Measurements from ENCODE around the gene LTBR. TPM values are rescaled to one million over a fixed set of nuclear protein-coding genes. Genes with fewer than 3 reads are reported as not detected.
"Not testable (repeated sequence)": the region's sequence is repeated elsewhere in the genome, so short reads cannot be mapped to it uniquely, and the experiment has no call there.

Gene LTBR
- total and polyA plus RNA-seq, 2 donors (not counting 1 experiment from before 2014, with no cell fraction given), result 55.7 to 78.4 TPM

DNA sequence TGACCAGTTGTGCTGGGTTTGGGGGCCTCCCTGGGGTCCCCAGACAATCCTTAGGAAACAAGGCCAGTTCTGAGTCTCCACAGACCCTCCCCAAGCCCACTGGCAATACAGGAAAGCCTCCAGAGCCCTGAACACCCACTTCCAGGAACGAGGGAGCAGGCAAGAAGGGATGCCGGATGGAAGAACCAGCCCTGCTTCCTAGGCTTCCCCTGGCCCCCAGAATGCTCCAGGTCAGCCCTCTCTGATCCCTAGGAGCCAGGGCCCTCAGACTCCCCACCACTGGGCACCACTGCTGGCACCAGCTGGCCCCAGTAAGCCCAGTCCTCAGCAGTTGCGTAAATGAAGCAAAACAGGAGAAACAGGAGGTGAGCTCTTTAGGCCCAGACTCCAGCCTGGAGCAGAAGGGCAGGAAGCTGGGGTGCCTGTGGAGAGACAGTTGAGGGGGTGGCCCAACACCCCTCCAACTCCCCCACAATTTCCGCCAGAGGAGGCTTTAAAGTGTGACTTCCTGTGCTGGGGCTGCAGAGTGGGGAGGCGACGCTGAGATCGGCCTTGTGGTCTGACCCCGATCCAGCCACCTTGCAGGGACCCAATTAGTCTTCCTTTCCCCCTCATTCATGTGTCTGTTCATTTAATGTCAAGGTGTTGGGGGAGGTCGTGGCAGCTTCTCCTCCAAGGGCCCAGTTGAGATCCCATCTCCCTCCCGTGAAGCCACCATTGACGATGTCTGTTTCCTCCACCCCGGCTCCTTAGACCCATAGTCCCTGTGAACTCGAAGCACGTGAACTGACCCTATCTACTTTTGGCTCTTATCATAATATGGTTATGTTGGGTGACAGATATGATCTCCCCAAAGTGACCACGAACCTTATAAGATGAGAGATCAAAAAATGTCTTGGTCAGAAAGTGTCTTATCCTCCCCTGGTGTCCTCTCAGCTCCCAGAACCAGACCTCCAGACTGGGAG lies 46.8 kb upstream of the LTBR start:
- no peak for DNase-seq (ENCODE audit: low read depth in 2 of 2)
- no peaks in the 10 kb centered on the region for H3K9me3 ChIP-seq (ENCODE audit: control insufficient read depth, insufficient read depth, low read depth, low read length)
- no peak overlapping the region for H2AFZ ChIP-seq (ENCODE audit: low read length)
- peak overlapping the region; percentile 75 for H3K9ac ChIP-seq (ENCODE audit: insufficient read depth, low read length)
- H3K4me2 ChIP-seq (ENCODE audit: extremely low read depth, insufficient read depth, low read length), result peak overlapping the region; percentile 95
- peaks cover 2% of the 10 kb centered on the region for H4K20me1 ChIP-seq (ENCODE audit: control insufficient read depth, extremely low read depth, insufficient read depth, low read length)
- H3K27me3 ChIP-seq (ENCODE audit: control insufficient read depth, insufficient read depth, low read length), result no peaks in the 10 kb centered on the region
- H3K79me2 ChIP-seq (ENCODE audit: control insufficient read depth, insufficient read depth, low read length), result peaks cover 86% of the 10 kb centered on the region
- peak overlapping the region; percentile 34 to 100 (median 66) for H3K4me3 ChIP-seq (replicated peaks in 1 of 4; ENCODE audit: control extremely low read depth in 1 of 4, insufficient read depth in 1 of 4, low read depth in 3 of 4, low read length in 4 of 4)
- peaks cover 51% of the 10 kb centered on the region for H3K4me1 ChIP-seq (ENCODE audit: control insufficient read depth, extremely low read depth, insufficient read depth, low read length)
- H3K36me3 ChIP-seq (ENCODE audit: control insufficient read depth, insufficient read depth, low read length), result peaks cover 18% of the 10 kb centered on the region
- H3K27ac ChIP-seq (ENCODE audit: insufficient read depth, low read length), result peak overlapping the region; percentile 99
- TF ChIP-seq CTCF (conservative IDR thresholded peaks at IDR 0.05 in 1 of 2, IDR thresholded peaks at IDR 0.05 in 1 of 2; ENCODE audit: low read depth in 1 of 2, low read length in 2 of 2) (no peak), EZH2 (IDR thresholded peaks at IDR 0.05; ENCODE audit: low read length, missing control alignments) (no peak)

GRCh38 chr12:6337958-6338433 lies 46.0 kb upstream of the LTBR start:
- peaks cover 2% of the 10 kb centered on the region for H4K20me1 ChIP-seq (ENCODE audit: control insufficient read depth, extremely low read depth, insufficient read depth, low read length)
- H3K9ac ChIP-seq (ENCODE audit: insufficient read depth, low read length), result peak overlapping the region; percentile 75
- H3K79me2 ChIP-seq (ENCODE audit: control insufficient read depth, insufficient read depth, low read length), result peaks cover 80% of the 10 kb centered on the region
- DNase-seq (ENCODE audit: low read depth in 2 of 2), result peak; percentile 63 to 69
- H3K9me3 ChIP-seq (ENCODE audit: control insufficient read depth, insufficient read depth, low read depth, low read length), result no peaks in the 10 kb centered on the region
- TF ChIP-seq EZH2 (IDR thresholded peaks at IDR 0.05; ENCODE audit: low read length, missing control alignments) (no peak), CTCF (conservative IDR thresholded peaks at IDR 0.05 in 1 of 2, IDR thresholded peaks at IDR 0.05 in 1 of 2; ENCODE audit: low read depth in 1 of 2, low read length in 2 of 2) (no peak)
- H3K4me3 ChIP-seq (replicated peaks in 1 of 4; ENCODE audit: control extremely low read depth in 1 of 4, insufficient read depth in 1 of 4, low read depth in 3 of 4, low read length in 4 of 4), result peak overlapping the region; percentile 34 to 100 (median 66)
- peak overlapping the region; percentile 99 for H3K27ac ChIP-seq (ENCODE audit: insufficient read depth, low read length)
- H2AFZ ChIP-seq (ENCODE audit: low read length), result no peak overlapping the region
- peaks cover 53% of the 10 kb centered on the region for H3K4me1 ChIP-seq (ENCODE audit: control insufficient read depth, extremely low read depth, insufficient read depth, low read length)
- H3K36me3 ChIP-seq (ENCODE audit: control insufficient read depth, insufficient read depth, low read length), result peaks cover 14% of the 10 kb centered on the region
- H3K4me2 ChIP-seq (ENCODE audit: extremely low read depth, insufficient read depth, low read length), result peak overlapping the region; percentile 95
- H3K27me3 ChIP-seq (ENCODE audit: control insufficient read depth, insufficient read depth, low read length), result no peaks in the 10 kb centered on the region

DNA sequence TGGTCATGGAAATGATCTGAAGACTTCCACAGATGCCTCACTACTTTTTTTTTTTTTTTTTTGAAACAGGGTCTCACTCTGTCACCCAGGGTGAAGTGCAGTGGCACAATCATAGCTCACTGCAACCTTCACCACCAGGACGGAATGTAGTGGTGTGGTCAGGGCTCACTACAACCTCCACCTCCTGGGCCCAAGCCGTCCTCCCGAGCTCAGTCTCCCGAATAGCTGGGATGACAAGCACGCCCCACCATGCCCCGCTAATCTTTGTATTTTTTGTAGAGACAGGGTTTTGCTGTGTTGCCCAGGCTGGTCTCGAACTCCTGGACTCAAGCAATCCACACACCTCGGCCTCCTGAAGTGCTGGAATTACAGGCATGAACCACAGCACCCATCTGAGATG lies 45.4 kb upstream of the LTBR start:
- not testable (repeated sequence) for H3K9me3 ChIP-seq (ENCODE audit: control insufficient read depth, insufficient read depth, low read depth, low read length); H3K36me3 ChIP-seq (ENCODE audit: control insufficient read depth, insufficient read depth, low read length); H3K27me3 ChIP-seq (ENCODE audit: control insufficient read depth, insufficient read depth, low read length); DNase-seq (ENCODE audit: low read depth in 2 of 2); H4K20me1 ChIP-seq (ENCODE audit: control insufficient read depth, extremely low read depth, insufficient read depth, low read length); H2AFZ ChIP-seq (ENCODE audit: low read length)
- Histone ChIP-seq H3K79me2 (ENCODE audit: control insufficient read depth, insufficient read depth, low read length) (peaks cover 74% of the 10 kb centered on the region), H3K4me2 (ENCODE audit: extremely low read depth, insufficient read depth, low read length) (peak overlapping the region; percentile 98), H3K4me3 (replicated peaks in 1 of 4; ENCODE audit: control extremely low read depth in 1 of 4, insufficient read depth in 1 of 4, low read depth in 3 of 4, low read length in 4 of 4) (peak overlapping the region; percentile 78 to 100 (median 94)), H3K27ac (ENCODE audit: insufficient read depth, low read length) (peak overlapping the region; percentile 99), H3K9ac (ENCODE audit: insufficient read depth, low read length) (peak overlapping the region; percentile 24), H3K4me1 (ENCODE audit: control insufficient read depth, extremely low read depth, insufficient read depth, low read length) (peaks cover 51% of the 10 kb centered on the region)

Data from fibroblast of lung (primary cell).